Measurements from ENCODE around the gene TGM2. TPM values are rescaled to one million over a fixed set of nuclear protein-coding genes. Genes with fewer than 3 reads are reported as not detected.

The TGM2 gene
- total and polyA plus RNA-seq, 2 experiments from 2014 or later = 119 to 275 TPM

DNA sequence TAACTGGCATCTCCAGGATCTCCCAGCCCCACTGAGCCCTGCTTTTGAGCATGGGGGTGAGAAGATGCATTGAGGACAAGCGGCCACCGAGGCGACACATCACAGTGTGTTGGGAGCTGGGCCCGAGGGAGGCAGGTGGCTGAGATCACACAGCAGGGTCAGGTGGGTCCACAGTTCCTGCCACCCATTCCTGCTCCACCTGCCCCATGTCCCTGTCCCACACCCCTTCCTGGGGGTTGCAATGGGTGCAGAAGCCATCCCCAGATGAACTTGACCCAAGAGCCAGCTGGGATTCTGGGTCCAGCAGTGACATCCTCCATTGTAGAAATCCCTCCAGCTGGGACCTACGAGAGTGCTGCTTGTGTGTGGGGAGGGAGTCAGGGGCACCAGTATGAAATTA is 1.0 kb downstream of the TGM2 start:
- DNase-seq (ENCODE audit: low read depth in 1 of 2, low spot score in 1 of 2) = no peak
- H3K36me3 ChIP-seq = peaks cover 9% of the 10 kb centered on the region
- peak overlapping the region; percentile 41 for H3K4me3 ChIP-seq
- H3K9me3 ChIP-seq (ENCODE audit: low read depth) = no peaks in the 10 kb centered on the region
- H3K27me3 ChIP-seq = no peaks in the 10 kb centered on the region
- peaks cover 36% of the 10 kb centered on the region for H3K4me1 ChIP-seq (ENCODE audit: low read depth)
- H3K27ac ChIP-seq = no peak overlapping the region
- TF ChIP-seq, protein P1, sequence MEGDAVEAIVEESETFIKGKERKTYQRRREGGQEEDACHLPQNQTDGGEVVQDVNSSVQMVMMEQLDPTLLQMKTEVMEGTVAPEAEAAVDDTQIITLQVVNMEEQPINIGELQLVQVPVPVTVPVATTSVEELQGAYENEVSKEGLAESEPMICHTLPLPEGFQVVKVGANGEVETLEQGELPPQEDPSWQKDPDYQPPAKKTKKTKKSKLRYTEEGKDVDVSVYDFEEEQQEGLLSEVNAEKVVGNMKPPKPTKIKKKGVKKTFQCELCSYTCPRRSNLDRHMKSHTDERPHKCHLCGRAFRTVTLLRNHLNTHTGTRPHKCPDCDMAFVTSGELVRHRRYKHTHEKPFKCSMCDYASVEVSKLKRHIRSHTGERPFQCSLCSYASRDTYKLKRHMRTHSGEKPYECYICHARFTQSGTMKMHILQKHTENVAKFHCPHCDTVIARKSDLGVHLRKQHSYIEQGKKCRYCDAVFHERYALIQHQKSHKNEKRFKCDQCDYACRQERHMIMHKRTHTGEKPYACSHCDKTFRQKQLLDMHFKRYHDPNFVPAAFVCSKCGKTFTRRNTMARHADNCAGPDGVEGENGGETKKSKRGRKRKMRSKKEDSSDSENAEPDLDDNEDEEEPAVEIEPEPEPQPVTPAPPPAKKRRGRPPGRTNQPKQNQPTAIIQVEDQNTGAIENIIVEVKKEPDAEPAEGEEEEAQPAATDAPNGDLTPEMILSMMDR (IDR thresholded peaks at IDR 0.05; ENCODE audit: low read depth, low read length) = no peak

- Histone ChIP-seq H3K27ac (no peak overlapping the region), H3K4me3 (no peak overlapping the region), H3K4me1 (ENCODE audit: low read depth) (peaks cover 42% of the 10 kb centered on the region), H3K27me3 (no peaks in the 10 kb centered on the region), H3K9me3 (ENCODE audit: low read depth) (no peaks in the 10 kb centered on the region), H3K36me3 (peaks cover 9% of the 10 kb centered on the region)
- TF ChIP-seq, protein P1 (IDR thresholded peaks at IDR 0.05; ENCODE audit: low read depth, low read length) = no peak
- no peak for DNase-seq (ENCODE audit: low read depth in 1 of 2, low spot score in 1 of 2)
Observed at GRCh38 chr20:38162878-38163875, 1.9 kb downstream of the TGM2 start.

- H3K9me3 ChIP-seq (ENCODE audit: low read depth) = no peaks in the 10 kb centered on the region
- H3K27me3 ChIP-seq = no peaks in the 10 kb centered on the region
- TF ChIP-seq, protein P1 (IDR thresholded peaks at IDR 0.05; ENCODE audit: low read depth, low read length) = no peak
- H3K4me1 ChIP-seq (ENCODE audit: low read depth) = peaks cover 42% of the 10 kb centered on the region
- peaks cover 9% of the 10 kb centered on the region for H3K36me3 ChIP-seq
- no peak for DNase-seq (ENCODE audit: low read depth in 1 of 2, low spot score in 1 of 2)
- peak overlapping the region; percentile 89 for H3K27ac ChIP-seq
- no peak overlapping the region for H3K4me3 ChIP-seq
Observed at GRCh38 chr20:38162149-38162548, 2.9 kb downstream of the TGM2 start.

DNA sequence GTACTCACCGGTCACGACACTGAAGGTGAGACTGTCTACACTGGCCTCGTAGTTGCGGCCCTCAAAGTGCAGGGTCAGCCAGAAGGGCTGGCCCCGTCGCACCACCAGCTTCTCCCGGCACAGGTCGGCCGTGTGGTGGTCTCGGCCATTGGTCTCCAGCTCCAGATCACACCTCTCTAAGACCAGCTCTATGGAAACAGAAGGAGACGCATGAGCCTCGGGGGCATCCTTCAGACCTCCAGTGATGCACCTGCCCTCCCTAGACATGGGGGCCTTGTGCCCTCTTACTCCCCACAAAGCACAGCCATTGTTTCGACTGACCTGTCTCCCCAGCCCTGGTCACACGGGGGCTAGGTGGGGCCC is 3.7 kb downstream of the TGM2 start:
- no peak for DNase-seq (ENCODE audit: low read depth in 1 of 2, low spot score in 1 of 2)

GRCh38 chr20:38159957-38160756 is 4.9 kb downstream of the TGM2 start:
- peaks cover 9% of the 10 kb centered on the region for H3K36me3 ChIP-seq
- H3K27ac ChIP-seq = peak overlapping the region; percentile 89
- DNase-seq (ENCODE audit: low read depth in 1 of 2, low spot score in 1 of 2) = no peak
- H3K4me3 ChIP-seq = no peak overlapping the region
- H3K9me3 ChIP-seq (ENCODE audit: low read depth) = no peaks in the 10 kb centered on the region
- no peaks in the 10 kb centered on the region for H3K27me3 ChIP-seq
- TF ChIP-seq, protein P1 (IDR thresholded peaks at IDR 0.05; ENCODE audit: low read depth, low read length) = no peak
- peaks cover 37% of the 10 kb centered on the region for H3K4me1 ChIP-seq (ENCODE audit: low read depth)

More for the DNA sequence above, 3.7 kb downstream of the TGM2 start:
- H3K4me3 ChIP-seq = no peak overlapping the region
- H3K27ac ChIP-seq = peak overlapping the region; percentile 89
- peaks cover 37% of the 10 kb centered on the region for H3K4me1 ChIP-seq (ENCODE audit: low read depth)
- H3K9me3 ChIP-seq (ENCODE audit: low read depth) = no peaks in the 10 kb centered on the region
- no peaks in the 10 kb centered on the region for H3K27me3 ChIP-seq
- TF ChIP-seq, protein P1 (IDR thresholded peaks at IDR 0.05; ENCODE audit: low read depth, low read length) = no peak
- peaks cover 9% of the 10 kb centered on the region for H3K36me3 ChIP-seq

All from cardiac muscle cell (in vitro differentiated cells and primary cell).